Hematopoietic multipotent progenitor cell treated with erythropoietin and hydrocortisone succinate and interleukin-3 and kit ligand, for 6 days (in vitro differentiated cells): ENCODE measurements around the gene A1BG.
"Not testable (repeated sequence)": the region's sequence is repeated elsewhere in the genome, so short reads cannot be mapped to it uniquely, and the experiment has no call there.

Experiments used
- DNase-seq: peaks from one replicate; pipeline ENCODE4 v3.0.0-alpha.2; 2015

A1BG gene

GRCh38 chr19:58385891-58386575 lies 32.7 kb upstream of the A1BG start:
- DNase-seq, result peak; percentile 52

- DNase-seq, result no peak
Observed at GRCh38 chr19:58385313-58385890, 32.1 kb upstream of the A1BG start.

GRCh38 chr19:58382997-58383603 lies 29.8 kb upstream of the A1BG start:
- no peak for DNase-seq

- no peak for DNase-seq
Observed at GRCh38 chr19:58381460-58382212, 28.3 kb upstream of the A1BG start.

- DNase-seq, result peak; percentile 100
Observed at GRCh38 chr19:58380662-58381459, 27.6 kb upstream of the A1BG start, which contains the start of gene ZNF837. ZNF837 (minus strand) TSS chr19:58381030; CDS start chr19:58369332, 11,698 bp downstream.

- DNase-seq, result no peak
Observed at GRCh38 chr19:58380037-58380661, 26.9 kb upstream of the A1BG start.

GRCh38 chr19:58379246-58379645 lies 26.0 kb upstream of the A1BG start:
- DNase-seq, result no peak

- not testable (repeated sequence) for DNase-seq
Observed at GRCh38 chr19:58376724-58377123, 23.4 kb upstream of the A1BG start.

GRCh38 chr19:58374200-58374599 lies 20.9 kb upstream of the A1BG start:
- no peak for DNase-seq

- no peak for DNase-seq
Observed at GRCh38 chr19:58372311-58373133, 19.2 kb upstream of the A1BG start.

GRCh38 chr19:58368561-58369360 lies 15.5 kb upstream of the A1BG start:
- no peak for DNase-seq

- DNase-seq, result no peak
Observed at GRCh38 chr19:58367698-58368454, 14.6 kb upstream of the A1BG start.

GRCh38 chr19:58366585-58367430 lies 13.5 kb upstream of the A1BG start:
- peak; percentile 33 for DNase-seq

- DNase-seq, result peak; percentile 82
Observed at GRCh38 chr19:58364146-58364545, 10.9 kb upstream of the A1BG start.

- DNase-seq, result peak; percentile 98
Observed at GRCh38 chr19:58362272-58362994, 9.1 kb upstream of the A1BG start, which contains the start of gene ZNF497. ZNF497 (minus strand) TSS chr19:58362751; CDS start chr19:58357635, 5,116 bp downstream.

- peak; percentile 79 for DNase-seq
Observed at GRCh38 chr19:58361900-58362271, 8.6 kb upstream of the A1BG start.

GRCh38 chr19:58357481-58358145 lies 4.3 kb upstream of the A1BG start:
- DNase-seq, result no peak
